Measurements from ENCODE around the gene UBR3.
A peak's percentile ranks its signal among the peaks of the same experiment; 100 is the strongest.

Gene UBR3

GRCh38 chr2:170047331-170048065 is 220.2 kb downstream of the UBR3 start:
- no peak for TF ChIP-seq CTCF (IDR thresholded peaks at IDR 0.05; ENCODE audit: low read depth, low read length)
- DNase-seq (ENCODE audit: extremely low read depth, low read depth) = no peak

GRCh38 chr2:170052151-170052550 is 224.9 kb downstream of the UBR3 start:
- DNase-seq (ENCODE audit: extremely low read depth, low read depth) = no peak
- TF ChIP-seq CTCF (IDR thresholded peaks at IDR 0.05; ENCODE audit: low read depth, low read length) = no peak

DNA sequence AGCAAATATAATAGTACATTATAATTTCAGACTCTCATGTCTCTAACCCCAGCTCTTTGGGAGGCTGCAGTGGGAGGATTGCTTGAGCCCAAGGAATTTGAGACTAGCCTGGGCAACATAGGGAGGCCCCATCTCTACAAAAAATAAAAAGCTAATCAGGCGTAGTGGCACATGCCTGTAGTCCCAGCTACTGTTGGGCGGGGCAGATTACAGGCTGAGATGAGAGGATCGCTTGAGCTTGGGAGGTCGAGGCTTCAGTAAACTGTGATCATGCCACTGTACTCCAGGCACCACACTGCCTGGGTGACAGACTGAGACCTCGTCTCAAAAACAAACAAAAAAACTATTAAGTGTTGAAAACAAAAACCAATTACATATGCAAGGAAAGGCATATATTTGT is 227.7 kb downstream of the UBR3 start:
- no peak for DNase-seq (ENCODE audit: extremely low read depth, low read depth)

GRCh38 chr2:170056900-170057299 is 229.6 kb downstream of the UBR3 start:
- no peak for DNase-seq (ENCODE audit: extremely low read depth, low read depth)
- TF ChIP-seq CTCF (IDR thresholded peaks at IDR 0.05; ENCODE audit: low read depth, low read length) = no peak

More for the DNA sequence above, 227.7 kb downstream of the UBR3 start:
- no peak for TF ChIP-seq CTCF (IDR thresholded peaks at IDR 0.05; ENCODE audit: low read depth, low read length)

DNA sequence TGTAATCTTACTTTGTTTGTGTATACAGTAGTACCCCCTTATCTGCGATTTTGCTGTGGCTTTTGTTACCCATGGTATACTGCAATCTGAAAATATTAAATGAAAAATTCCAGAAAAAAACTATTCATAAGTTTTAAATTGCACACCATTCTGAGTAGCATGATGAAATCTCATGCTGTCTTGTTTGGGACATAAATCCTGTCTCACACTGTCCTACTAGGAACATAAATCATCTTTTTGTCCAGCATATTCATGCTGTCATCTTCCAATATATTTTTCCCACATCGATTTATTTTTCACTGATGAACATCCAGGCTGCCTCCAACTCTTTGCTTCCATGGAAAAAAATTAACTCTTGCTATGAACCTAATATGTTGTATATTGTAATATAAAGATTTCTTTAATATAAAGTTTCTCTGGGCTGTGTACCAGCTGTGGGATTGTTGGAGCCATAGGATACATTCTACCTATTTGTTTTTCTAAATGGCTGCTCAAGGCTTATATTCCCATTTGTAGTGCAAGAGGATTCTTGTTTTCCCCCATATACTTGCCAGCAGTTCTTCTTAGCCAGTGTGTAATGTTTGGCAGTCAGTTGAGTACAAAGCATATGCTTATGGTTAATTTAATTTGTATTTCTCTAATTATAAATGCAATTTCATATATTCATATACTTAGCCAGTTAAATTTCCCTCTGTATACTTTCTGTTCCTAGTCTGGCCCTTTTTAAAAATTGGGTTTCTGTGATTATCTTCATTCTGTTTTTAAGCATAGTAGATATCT is 236.4 kb downstream of the UBR3 start:
- no peak for DNase-seq (ENCODE audit: extremely low read depth, low read depth)
- TF ChIP-seq CTCF (IDR thresholded peaks at IDR 0.05; ENCODE audit: low read depth, low read length) = no peak

DNA sequence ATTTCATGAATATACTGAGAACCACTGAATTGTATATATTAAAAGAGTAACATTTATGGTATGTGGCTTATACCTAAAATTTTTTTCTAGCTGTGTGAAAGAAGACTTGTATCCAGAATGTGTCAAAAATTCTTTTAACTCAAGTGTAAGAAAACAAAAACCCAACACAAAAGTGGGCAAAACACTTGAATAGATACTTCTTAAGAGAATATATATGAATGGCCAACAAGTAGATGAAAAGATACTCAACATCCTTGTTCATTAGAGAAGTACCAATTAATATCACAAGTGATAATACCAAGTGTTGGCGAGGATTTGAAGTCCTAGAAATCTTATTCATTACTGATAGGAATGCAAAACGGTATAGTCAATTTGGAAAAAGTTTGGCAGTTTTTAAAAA is 243.5 kb downstream of the UBR3 start:
- no peak for TF ChIP-seq CTCF (IDR thresholded peaks at IDR 0.05; ENCODE audit: low read depth, low read length)
- no peak for DNase-seq (ENCODE audit: extremely low read depth, low read depth)

DNA sequence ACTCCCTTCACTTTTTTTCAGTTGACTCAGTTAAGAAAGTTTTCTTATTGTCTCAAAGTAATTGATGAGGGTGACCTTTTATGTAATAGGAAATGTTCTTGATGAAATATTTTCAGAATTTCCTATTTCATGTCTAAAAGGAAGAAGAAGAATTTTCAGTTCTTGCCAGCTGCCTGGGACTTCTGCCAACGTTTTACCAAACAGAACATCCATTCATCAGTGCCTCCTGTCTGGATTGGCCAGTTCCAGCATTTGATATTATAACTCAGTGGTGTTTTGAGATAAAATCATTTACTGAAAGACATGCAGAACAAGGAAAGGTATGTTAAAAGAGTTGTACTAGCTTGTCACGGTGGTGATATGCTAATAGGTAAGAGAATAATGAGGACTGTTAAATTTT is 246.0 kb downstream of the UBR3 start:
- peak; percentile 61 for DNase-seq (ENCODE audit: extremely low read depth, low read depth)
- TF ChIP-seq CTCF (IDR thresholded peaks at IDR 0.05; ENCODE audit: low read depth, low read length) = no peak

Data from AG09319 (cell line).